GM23338 (cell line): ENCODE results near the gene ANXA7. TPM values are rescaled to one million over a fixed set of nuclear protein-coding genes. Genes with fewer than 3 reads are reported as not detected.

Source experiments
- ATAC-seq: fragments of 200-7000 bp; cut with Tn5 transposase; 3 replicates; pipeline ENCODE4 v1.9.1; 2020
- DNase-seq: peaks from one replicate; pipeline ENCODE4 v3.0.0-alpha.2; 2015; ENCODE audit warnings: low spot score
- H2AFZ ChIP-seq: fragments of 200-600 bp; sonication (generic); 2 replicates; pipeline ENCODE4 v1.8.0; 2016; ENCODE audit warnings: antibody characterized with exemption, mild to moderate bottlenecking, moderate library complexity
- H3F3A ChIP-seq: fragments of 200-600 bp; sonication (generic); replicated peaks from 2 replicates; pipeline ENCODE4 v1.8.0; 2017; ENCODE audit warnings: antibody characterized with exemption, mixed run types, low read depth
- H3K27ac ChIP-seq: fragments of 200-600 bp; sonication (generic); 2 replicates; pipeline ENCODE4 v1.6.1; 2016; ENCODE audit warnings: low read depth
- H3K27me3 ChIP-seq: fragments of 200-600 bp; sonication (generic); 2 replicates; pipeline ENCODE4 v1.8.0; 2016; ENCODE audit warnings: mild to moderate bottlenecking, mixed run types, moderate library complexity; ENCODE audit not compliant: insufficient read depth
- H3K36me3 ChIP-seq: fragments of 200-600 bp; sonication (generic); 2 replicates; pipeline ENCODE4 v1.8.0; 2016; ENCODE audit warnings: mild to moderate bottlenecking; ENCODE audit not compliant: insufficient read depth
- H3K4me1 ChIP-seq: fragments of 200-600 bp; sonication (generic); 2 replicates; pipeline ENCODE4 v1.8.0; 2016; ENCODE audit warnings: mild to moderate bottlenecking, moderate library complexity; ENCODE audit not compliant: insufficient read depth
- H3K4me2 ChIP-seq: fragments of 200-600 bp; sonication (generic); 2 replicates; pipeline ENCODE4 v1.7.1; 2017; ENCODE audit warnings: mixed run types
- H3K4me3 ChIP-seq: fragments of 200-600 bp; sonication (generic); 2 replicates; pipeline ENCODE4 v1.6.1; 2016; ENCODE audit warnings: mixed run types
- H3K79me2 ChIP-seq: fragments of 200-600 bp; sonication (generic); replicated peaks from 2 replicates; pipeline ENCODE4 v1.8.0; 2017; ENCODE audit warnings: mild to moderate bottlenecking; ENCODE audit not compliant: insufficient read depth
- H3K9me2 ChIP-seq: fragments of 200-600 bp; sonication (generic); 2 replicates; pipeline ENCODE4 v1.8.0; 2017; ENCODE audit not compliant: insufficient read depth
- H4K20me1 ChIP-seq: fragments of 200-600 bp; sonication (generic); replicated peaks from 2 replicates; pipeline ENCODE4 v1.8.0; 2017; ENCODE audit warnings: mild to moderate bottlenecking; ENCODE audit not compliant: insufficient read depth
- H3K27ac Mint-ChIP-seq: 2 replicates; pipeline ENCODE4 v1.8.0; 2020; ENCODE audit warnings: inconsistent platforms, mild to moderate bottlenecking, moderate library complexity, mixed read lengths
- H3K27me3 Mint-ChIP-seq: 3 replicates; pipeline ENCODE4 v1.8.0; 2022; ENCODE audit warnings: low read depth, mild to moderate bottlenecking, moderate library complexity, mixed read lengths, inconsistent platforms; ENCODE audit not compliant: insufficient read depth, poor library complexity
- H3K36me3 Mint-ChIP-seq: 3 replicates; pipeline ENCODE4 v1.8.0; 2021; ENCODE audit warnings: low read depth, mild to moderate bottlenecking, inconsistent platforms, moderate library complexity, mixed read lengths
- H3K4me1 Mint-ChIP-seq: 3 replicates; pipeline ENCODE4 v1.8.0; 2020; ENCODE audit warnings: mild to moderate bottlenecking, inconsistent platforms, mixed read lengths
- H3K4me3 Mint-ChIP-seq: 3 replicates; pipeline ENCODE4 v1.8.0; 2021; ENCODE audit warnings: moderate library complexity, mild to moderate bottlenecking, inconsistent platforms, mixed read lengths
- H3K9me3 Mint-ChIP-seq: 3 replicates; pipeline ENCODE4 v1.8.0; 2020; ENCODE audit warnings: moderate library complexity, mild to moderate bottlenecking, inconsistent platforms, mixed read lengths
- CREB1 ChIP-seq: fragments of 250-450 bp; sonication (Bioruptor Pico); IDR thresholded peaks from 2 replicates; pipeline ENCODE4 v1.5.0; 2020; ENCODE audit warnings: low read depth, mild to moderate bottlenecking, moderate library complexity
- EZH2 ChIP-seq: fragments of 200-600 bp; sonication (generic); IDR thresholded peaks from one replicate; pipeline ENCODE4 v1.8.0; 2017; ENCODE audit warnings: antibody characterized with exemption, mild to moderate bottlenecking, low read depth; ENCODE audit not compliant: unreplicated experiment
- EZH2phosphoT487 ChIP-seq: fragments of 200-600 bp; sonication (generic); IDR thresholded peaks from one replicate; pipeline ENCODE4 v1.8.1; 2018; ENCODE audit warnings: antibody characterized with exemption; ENCODE audit not compliant: unreplicated experiment
- JUNB ChIP-seq: IDR thresholded peaks from one replicate; pipeline ENCODE4 v1.6.1; 2016; ENCODE audit warnings: antibody characterized with exemption; ENCODE audit not compliant: unreplicated experiment
- NANOG ChIP-seq: IDR thresholded peaks from 2 replicates; pipeline ENCODE4 v1.6.1; 2016; ENCODE audit warnings: antibody characterized with exemption, borderline replicate concordance
- REST ChIP-seq: IDR thresholded peaks from one replicate; pipeline ENCODE4 v1.6.1; 2018; ENCODE audit warnings: antibody characterized with exemption; ENCODE audit not compliant: unreplicated experiment
- STAT1 ChIP-seq: IDR thresholded peaks from one replicate; pipeline ENCODE4 v1.6.1; 2016; ENCODE audit warnings: antibody characterized with exemption; ENCODE audit not compliant: unreplicated experiment
- ZNF114 ChIP-seq: fragments of 250-450 bp; sonication (Bioruptor Pico); IDR thresholded peaks from 2 replicates; pipeline ENCODE4 v1.5.0; 2020; ENCODE audit warnings: mild to moderate bottlenecking, moderate library complexity
- ZNF331 ChIP-seq: fragments of 250-450 bp; sonication (Bioruptor Pico); IDR thresholded peaks from 2 replicates; pipeline ENCODE4 v1.5.0; 2020; ENCODE audit warnings: low read depth, mild to moderate bottlenecking, moderate library complexity
- polyA plus RNA-seq: library from polyadenylated mRNA; unstranded; fragments of >200 nt; fragmentation: Nextera tagmentation; extraction: Ambion mirVana; gene quantifications from 2 replicates; pipeline ENCODE4 v1.2.1, GENCODE V29; 2016
- total RNA-seq: library from RNA; depleted of rRNA; stranded (reverse); fragments of >200 nt; shearing (Covaris generic); gene quantifications from 2 replicates; pipeline ENCODE4 v1.2.3, GENCODE V29; 2014
- TF ChIP-seq, protein P1 (sequence below): IDR thresholded peaks from 2 replicates; pipeline ENCODE4 v1.6.1; 2016; ENCODE audit warnings: antibody characterized with exemption
- TF ChIP-seq, protein P2 (sequence below), 2 experiments: fragments of 200-600 bp in 1 of 2; sonication (generic) in 1 of 2; conservative IDR thresholded peaks; 2 replicates each; pipeline versions ENCODE4 v1.5.1 to v1.6.1; 2016 to 2017; ENCODE audit warnings: antibody characterized with exemption in 2 of 2, low read depth in 2 of 2, mild to moderate bottlenecking in 2 of 2, moderate library complexity in 1 of 2

Gene ANXA7
- total and polyA plus RNA-seq, 2 experiments from 2014 or later, result 63.7 to 80.1 TPM

GRCh38 chr10:73364964-73365363, 48.9 kb downstream of the ANXA7 start:
- H3K79me2 ChIP-seq, result no peaks in the 10 kb centered on the region
- no peaks in the 10 kb centered on the region for H4K20me1 ChIP-seq
- no peaks in the 10 kb centered on the region for H3K9me3 Mint-ChIP-seq
- no peaks in the 10 kb centered on the region for H3K27me3 ChIP-seq
- peaks cover 8% of the 10 kb centered on the region; the same call in 1 of the 2 replicates for H3K9me2 ChIP-seq
- H3K36me3 Mint-ChIP-seq, result peaks cover 13% of the 10 kb centered on the region; the same call in 2 of the 3 replicates
- H3K36me3 ChIP-seq, result peaks cover 5% of the 10 kb centered on the region; the same call in 1 of the 2 replicates
- no peak overlapping the region for H3K27ac Mint-ChIP-seq
- no peaks in the 10 kb centered on the region for H3K4me1 Mint-ChIP-seq
- H3K27me3 Mint-ChIP-seq, result peaks cover 2% of the 10 kb centered on the region
- no peak overlapping the region for H3K4me3 Mint-ChIP-seq
- H3K4me2 ChIP-seq, result no peak overlapping the region
- ATAC-seq (no peak), DNase-seq (no peak)
- H2AFZ ChIP-seq, result no peak overlapping the region
- H3K27ac ChIP-seq, result no peak overlapping the region
- TF ChIP-seq, protein P1, sequence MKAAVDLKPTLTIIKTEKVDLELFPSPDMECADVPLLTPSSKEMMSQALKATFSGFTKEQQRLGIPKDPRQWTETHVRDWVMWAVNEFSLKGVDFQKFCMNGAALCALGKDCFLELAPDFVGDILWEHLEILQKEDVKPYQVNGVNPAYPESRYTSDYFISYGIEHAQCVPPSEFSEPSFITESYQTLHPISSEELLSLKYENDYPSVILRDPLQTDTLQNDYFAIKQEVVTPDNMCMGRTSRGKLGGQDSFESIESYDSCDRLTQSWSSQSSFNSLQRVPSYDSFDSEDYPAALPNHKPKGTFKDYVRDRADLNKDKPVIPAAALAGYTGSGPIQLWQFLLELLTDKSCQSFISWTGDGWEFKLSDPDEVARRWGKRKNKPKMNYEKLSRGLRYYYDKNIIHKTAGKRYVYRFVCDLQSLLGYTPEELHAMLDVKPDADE, result no peak
- TF ChIP-seq NANOG, result no peak
- H3K4me3 ChIP-seq, result no peak overlapping the region
- H3F3A ChIP-seq, result no peaks in the 10 kb centered on the region
- H3K4me1 ChIP-seq, result no peaks in the 10 kb centered on the region

- DNase-seq (no peak), ATAC-seq (no peak)
- H3K9me2 ChIP-seq, result no peaks in the 10 kb centered on the region
- H2AFZ ChIP-seq, result peak overlapping the region; percentile 36; the same call in 1 of the 2 replicates
- Mint-ChIP-seq H3K36me3 (no peaks in the 10 kb centered on the region), H3K4me1 (peaks cover 5% of the 10 kb centered on the region; the same call in 1 of the 3 replicates), H3K9me3 (no peaks in the 10 kb centered on the region), H3K27ac (no peak overlapping the region), H3K27me3 (peaks cover 5% of the 10 kb centered on the region), H3K4me3 (peak overlapping the region; percentile 98; the same call in 2 of the 3 replicates)
- H3K27me3 ChIP-seq, result peaks cover 9% of the 10 kb centered on the region; the same call in 1 of the 2 replicates
- H3K79me2 ChIP-seq, result no peaks in the 10 kb centered on the region
- no peaks in the 10 kb centered on the region for H4K20me1 ChIP-seq
- H3K4me1 ChIP-seq, result no peaks in the 10 kb centered on the region
- H3K36me3 ChIP-seq, result no peaks in the 10 kb centered on the region
- H3K4me3 ChIP-seq, result peak overlapping the region; percentile 56
- H3F3A ChIP-seq, result no peaks in the 10 kb centered on the region
- H3K27ac ChIP-seq, result no peak overlapping the region
- peak overlapping the region; percentile 76 for H3K4me2 ChIP-seq
- no peak for TF ChIP-seq ZNF114 (CRISPR knock-in tag)
- TF ChIP-seq ZNF331 (CRISPR knock-in tag), result no peak
- no peak for TF ChIP-seq NANOG
- no peak for TF ChIP-seq CREB1 (CRISPR knock-in tag)
- no peak for TF ChIP-seq EZH2
- TF ChIP-seq JUNB, result no peak
- TF ChIP-seq, protein P1, result no peak
- TF ChIP-seq STAT1, result no peak
- TF ChIP-seq, protein P2, sequence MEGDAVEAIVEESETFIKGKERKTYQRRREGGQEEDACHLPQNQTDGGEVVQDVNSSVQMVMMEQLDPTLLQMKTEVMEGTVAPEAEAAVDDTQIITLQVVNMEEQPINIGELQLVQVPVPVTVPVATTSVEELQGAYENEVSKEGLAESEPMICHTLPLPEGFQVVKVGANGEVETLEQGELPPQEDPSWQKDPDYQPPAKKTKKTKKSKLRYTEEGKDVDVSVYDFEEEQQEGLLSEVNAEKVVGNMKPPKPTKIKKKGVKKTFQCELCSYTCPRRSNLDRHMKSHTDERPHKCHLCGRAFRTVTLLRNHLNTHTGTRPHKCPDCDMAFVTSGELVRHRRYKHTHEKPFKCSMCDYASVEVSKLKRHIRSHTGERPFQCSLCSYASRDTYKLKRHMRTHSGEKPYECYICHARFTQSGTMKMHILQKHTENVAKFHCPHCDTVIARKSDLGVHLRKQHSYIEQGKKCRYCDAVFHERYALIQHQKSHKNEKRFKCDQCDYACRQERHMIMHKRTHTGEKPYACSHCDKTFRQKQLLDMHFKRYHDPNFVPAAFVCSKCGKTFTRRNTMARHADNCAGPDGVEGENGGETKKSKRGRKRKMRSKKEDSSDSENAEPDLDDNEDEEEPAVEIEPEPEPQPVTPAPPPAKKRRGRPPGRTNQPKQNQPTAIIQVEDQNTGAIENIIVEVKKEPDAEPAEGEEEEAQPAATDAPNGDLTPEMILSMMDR (conservative IDR thresholded peaks at IDR 0.05; ENCODE audit: low read depth in 2 of 2), result no peak
- no peak for TF ChIP-seq EZH2phosphoT487
- TF ChIP-seq REST, result no peak
These were observed 54.4 kb downstream of the ANXA7 start for GRCh38 chr10:73359492-73359891.
